Mucosa of descending colon (tissue), 3 donors: Measurements from ENCODE around the gene UNC13C. TPM values are rescaled to one million over a fixed set of nuclear protein-coding genes. Genes with fewer than 3 reads are reported as not detected.

ENCODE experiments used
- ATAC-seq: fragments of 200-7000 bp; cut with Tn5 transposase; one replicate; pipeline ENCODE4 v1.9.1; 2020; ENCODE audit warnings: mild to moderate bottlenecking, moderate library complexity
- DNase-seq, 3 donors: peaks; one replicate each; pipeline ENCODE4 v3.0.0-alpha.2; 2020
- H3K36me3 ChIP-seq: fragments of 200-600 bp; one replicate; pipeline ENCODE4 v1.8.0; 2021; ENCODE audit warnings: low read depth, mild to moderate bottlenecking
- H3K4me1 ChIP-seq: fragments of 200-600 bp; one replicate; pipeline ENCODE4 v1.8.0; 2021; ENCODE audit warnings: low read depth, mild to moderate bottlenecking
- H3K4me3 ChIP-seq: fragments of 200-600 bp; one replicate; pipeline ENCODE4 v1.8.0; 2021; ENCODE audit warnings: mild to moderate bottlenecking
- H3K9me3 ChIP-seq: fragments of 200-600 bp; one replicate; pipeline ENCODE4 v1.8.0; 2021; ENCODE audit warnings: mild to moderate bottlenecking
- CTCF ChIP-seq: fragments of 200-600 bp; IDR thresholded peaks from one replicate; pipeline ENCODE4 v1.8.0; 2022; ENCODE audit warnings: antibody characterized with exemption, mild to moderate bottlenecking
- intact Hi-C, 2 donors: fragments of 100-400 bp; cut with DNase I in 1 of 2; cut with micrococcal nuclease in 1 of 2; formaldehyde crosslinking; loops; one replicate each; pipeline versions ENCODE4 v1.11.0 to v1.11.1; 2022; cut with DNase I, micrococcal nuclease
- total RNA-seq, 3 donors: library from RNA; stranded (reverse); fragmentation: NEBNext Ultra II Directional in 2 of 3; extraction: Animal tissue kit (Norgen Biotek cat#: 25700) in 2 of 3; gene quantifications; one replicate each; pipeline versions ENCODE4 v1.2.1 to v1.2.4, GENCODE V29; 2021 to 2023
- donor health status: DM: no; HTN: no; CAD: no; lungs with moderate emphysema.
- donor health status: DM: no; HTN: no; CAD: no.
- donor health status: DM: no; HTN: yes; CAD: no.

UNC13C gene
- total RNA-seq, 3 donors from 2014 or later, result 0.06 to 1.9 (median 0.12) TPM

- no peak for TF ChIP-seq CTCF
- no peaks in the 10 kb centered on the region for H3K4me1 ChIP-seq
- ATAC-seq, result no peak
- no peaks in the 10 kb centered on the region for H3K36me3 ChIP-seq
- intact Hi-C loops, result no loop called here
- no peak for DNase-seq
- peaks cover 10% of the 10 kb centered on the region for H3K9me3 ChIP-seq
- no peak overlapping the region for H3K4me3 ChIP-seq
Measured at GRCh38 chr15:54540721-54541120, 562.5 kb downstream of the UNC13C start.

DNA sequence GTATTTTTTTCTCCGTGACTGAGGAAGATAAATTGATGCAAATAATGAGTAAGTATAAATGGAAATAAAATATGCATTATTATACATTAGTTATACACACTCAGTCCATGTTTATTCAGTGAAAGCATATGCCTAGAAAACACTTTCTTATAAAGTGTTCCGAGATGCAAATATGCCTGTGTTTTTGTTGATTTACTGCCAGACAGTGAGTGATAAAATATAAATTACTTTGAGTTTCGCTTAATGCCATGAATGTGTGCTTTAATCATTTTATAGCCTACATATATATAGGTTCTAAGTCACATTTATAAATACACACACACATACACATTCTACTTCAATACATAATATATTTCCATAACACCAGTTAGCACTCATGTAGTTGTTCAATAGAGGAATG is 569.2 kb downstream of the UNC13C start:
- H3K4me3 ChIP-seq, result no peak overlapping the region
- no peak for TF ChIP-seq CTCF
- no peak for ATAC-seq
- no peaks in the 10 kb centered on the region for H3K36me3 ChIP-seq
- intact Hi-C loops, result no loop called here
- DNase-seq, result no peak
- peaks cover 9% of the 10 kb centered on the region for H3K9me3 ChIP-seq
- H3K4me1 ChIP-seq, result no peaks in the 10 kb centered on the region

GRCh38 chr15:54550954-54551353 is 572.7 kb downstream of the UNC13C start:
- TF ChIP-seq CTCF, result no peak
- DNase-seq, result no peak
- H3K9me3 ChIP-seq, result no peaks in the 10 kb centered on the region
- no peaks in the 10 kb centered on the region for H3K36me3 ChIP-seq
- H3K4me1 ChIP-seq, result no peaks in the 10 kb centered on the region
- H3K4me3 ChIP-seq, result no peak overlapping the region
- intact Hi-C loops, result no loop called here
- ATAC-seq, result no peak

- Histone ChIP-seq H3K4me3 (no peak overlapping the region), H3K9me3 (no peaks in the 10 kb centered on the region), H3K4me1 (no peaks in the 10 kb centered on the region), H3K36me3 (no peaks in the 10 kb centered on the region)
- DNase-seq, result no peak
- intact Hi-C loops, result no loop called here
- ATAC-seq, result no peak
- no peak for TF ChIP-seq CTCF
Measured at GRCh38 chr15:54556231-54556630, 578.0 kb downstream of the UNC13C start.

- DNase-seq (peak in 1 of 3 donors; percentile 34), ATAC-seq (no peak)
- intact Hi-C loops, result no loop called here
- H3K4me1 ChIP-seq, result no peaks in the 10 kb centered on the region
- H3K4me3 ChIP-seq, result no peak overlapping the region
- no peak for TF ChIP-seq CTCF
- no peaks in the 10 kb centered on the region for H3K36me3 ChIP-seq
- no peaks in the 10 kb centered on the region for H3K9me3 ChIP-seq
Measured at GRCh38 chr15:54559405-54560069, 581.3 kb downstream of the UNC13C start.

DNA sequence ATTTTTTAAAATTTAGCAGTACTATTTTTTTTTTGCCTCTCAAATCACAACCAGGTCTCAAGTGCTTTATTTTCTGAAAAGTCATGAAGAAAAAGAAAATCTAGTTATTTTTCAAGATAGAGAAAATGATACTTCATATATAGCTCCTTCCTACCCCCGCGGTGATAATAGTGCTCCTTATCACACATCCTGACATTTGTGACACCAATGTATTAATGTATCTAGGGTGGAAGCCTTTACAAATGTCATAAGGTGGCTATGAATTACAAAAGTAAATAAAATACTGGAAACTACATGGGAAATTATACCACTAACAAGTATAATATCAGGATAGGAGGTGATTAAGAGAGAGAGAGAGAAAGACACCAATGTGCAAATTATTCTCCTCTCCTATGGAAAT is 582.2 kb downstream of the UNC13C start:
- TF ChIP-seq CTCF, result no peak
- intact Hi-C loops, result no loop called here

More for the DNA sequence above, 582.2 kb downstream of the UNC13C start:
- H3K9me3 ChIP-seq, result no peaks in the 10 kb centered on the region
- H3K4me3 ChIP-seq, result no peak overlapping the region
- no peaks in the 10 kb centered on the region for H3K4me1 ChIP-seq
- H3K36me3 ChIP-seq, result no peaks in the 10 kb centered on the region
- ATAC-seq, result no peak
- no peak for DNase-seq
